Stimulated activated CD8-positive, alpha-beta memory T cell treated with anti-CD3 and anti-CD28 coated beads, Interleukin-4, amount 100 ng/mL, for 24 hours (primary cell): ENCODE data around the gene ADAMTSL1.

Experiments used
- DNase-seq: peaks from one replicate; pipeline ENCODE4 v3.0.0-alpha.2; 2020; ENCODE audit warnings: low read depth

The ADAMTSL1 gene

GRCh38 chr9:18473652-18474279 is at the start of gene ADAMTSL1:
ADAMTSL1 (plus strand) TSS chr9:18474153; CDS start chr9:18474233, 80 bp downstream.
- no peak for DNase-seq

- no peak for DNase-seq
Observed at GRCh38 chr9:18427691-18428090, 46.3 kb upstream of the ADAMTSL1 start.

- DNase-seq = no peak
Observed at GRCh38 chr9:18428661-18429060, 45.3 kb upstream of the ADAMTSL1 start.

- DNase-seq = no peak
Observed at GRCh38 chr9:18429070-18429469, 44.9 kb upstream of the ADAMTSL1 start.

- DNase-seq = no peak
Observed at GRCh38 chr9:18433620-18434019, 40.3 kb upstream of the ADAMTSL1 start.

- DNase-seq = no peak
Observed at GRCh38 chr9:18437315-18438201, 36.4 kb upstream of the ADAMTSL1 start.

GRCh38 chr9:18438300-18438925 is 35.5 kb upstream of the ADAMTSL1 start:
- DNase-seq = no peak

- DNase-seq = no peak
Observed at GRCh38 chr9:18438951-18439350, 35.0 kb upstream of the ADAMTSL1 start.

- DNase-seq = no peak
Observed at GRCh38 chr9:18441261-18441660, 32.7 kb upstream of the ADAMTSL1 start.

- peak; percentile 5 for DNase-seq
Observed at GRCh38 chr9:18442629-18443491, 31.1 kb upstream of the ADAMTSL1 start.

- DNase-seq = no peak
Observed at GRCh38 chr9:18447131-18447530, 26.8 kb upstream of the ADAMTSL1 start.

- no peak for DNase-seq
Observed at GRCh38 chr9:18447541-18447940, 26.4 kb upstream of the ADAMTSL1 start.

GRCh38 chr9:18448101-18448500 is 25.9 kb upstream of the ADAMTSL1 start:
- DNase-seq = no peak

- no peak for DNase-seq
Observed at GRCh38 chr9:18451406-18451805, 22.5 kb upstream of the ADAMTSL1 start.

GRCh38 chr9:18452276-18452675 is 21.7 kb upstream of the ADAMTSL1 start:
- no peak for DNase-seq

- no peak for DNase-seq
Observed at GRCh38 chr9:18456624-18457237, 17.2 kb upstream of the ADAMTSL1 start.

GRCh38 chr9:18457510-18457909 is 16.4 kb upstream of the ADAMTSL1 start:
- no peak for DNase-seq

- DNase-seq = no peak
Observed at GRCh38 chr9:18459962-18460584, 13.9 kb upstream of the ADAMTSL1 start.

GRCh38 chr9:18461496-18461895 is 12.5 kb upstream of the ADAMTSL1 start:
- DNase-seq = no peak

GRCh38 chr9:18463991-18464390 is 10.0 kb upstream of the ADAMTSL1 start:
- DNase-seq = no peak

GRCh38 chr9:18466101-18466500 is 7.9 kb upstream of the ADAMTSL1 start:
- DNase-seq = no peak
